NK-92 treated with Interleukin-12 subunit alpha and Interleukin-12 subunit beta, amount 100 ng/mL, for 24 hours (cell line): ENCODE data around the gene RAD51B.

ENCODE experiments used
- DNase-seq: peaks from one replicate; lab custom pipeline; 2025; lab: John Stamatoyannopoulos, UW

The RAD51B gene

GRCh38 chr14:68466491-68466977 is 647.0 kb downstream of the RAD51B start:
- DNase-seq = no peak

GRCh38 chr14:68467425-68467824 is 647.8 kb downstream of the RAD51B start:
- no peak for DNase-seq

- peak; percentile 56 for DNase-seq
These were observed 649.0 kb downstream of the RAD51B start for GRCh38 chr14:68468437-68469207.

- no peak for DNase-seq
These were observed 649.7 kb downstream of the RAD51B start for GRCh38 chr14:68469208-68469713.

GRCh38 chr14:68470361-68470760 is 650.8 kb downstream of the RAD51B start:
- DNase-seq = no peak

GRCh38 chr14:68471029-68471963 is 651.7 kb downstream of the RAD51B start:
- no peak for DNase-seq

- DNase-seq = no peak
These were observed 652.5 kb downstream of the RAD51B start for GRCh38 chr14:68471964-68472508.

GRCh38 chr14:68473069-68473468 is 653.5 kb downstream of the RAD51B start:
- DNase-seq = no peak

- DNase-seq = no peak
These were observed 654.2 kb downstream of the RAD51B start for GRCh38 chr14:68473794-68474193.

- DNase-seq = no peak
These were observed 655.2 kb downstream of the RAD51B start for GRCh38 chr14:68474741-68475140.

- DNase-seq = no peak
These were observed 656.2 kb downstream of the RAD51B start for GRCh38 chr14:68475802-68476201.

- no peak for DNase-seq
These were observed 656.9 kb downstream of the RAD51B start for GRCh38 chr14:68476212-68477109.

- DNase-seq = no peak
These were observed 657.5 kb downstream of the RAD51B start for GRCh38 chr14:68477110-68477455.

GRCh38 chr14:68477461-68478085 is 658.0 kb downstream of the RAD51B start:
- no peak for DNase-seq

- no peak for DNase-seq
These were observed 659.7 kb downstream of the RAD51B start for GRCh38 chr14:68479247-68479646.

- DNase-seq = no peak
These were observed 662.4 kb downstream of the RAD51B start for GRCh38 chr14:68482018-68482417.

GRCh38 chr14:68482772-68483395 is 663.3 kb downstream of the RAD51B start:
- DNase-seq = no peak

- no peak for DNase-seq
These were observed 666.6 kb downstream of the RAD51B start for GRCh38 chr14:68486033-68486732.

GRCh38 chr14:68486809-68487208 is 667.2 kb downstream of the RAD51B start:
- no peak for DNase-seq
